Heart right ventricle (tissue), 16 donors: ENCODE results near the gene MMP28. TPM values are rescaled to one million over a fixed set of nuclear protein-coding genes. Genes with fewer than 3 reads are reported as not detected.

Source experiments
- ATAC-seq, 8 donors: fragments of 200-7000 bp; cut with Tn5 transposase; one replicate each; pipeline ENCODE4 v1.9.1; 2020; ENCODE audit warnings: mild to moderate bottlenecking in 8 of 8, moderate library complexity in 8 of 8, moderate number of reproducible peaks in 1 of 8
- DNase-seq, 2 donors: peaks; one replicate each; pipeline ENCODE4 v3.0.0-alpha.2; 2020
- H3K27ac ChIP-seq, 10 donors: fragments of 200-600 bp; sonication (generic) in 2 of 10; one replicate each; pipeline versions ENCODE4 v1.5.0 to v1.8.0; 2020 to 2022; ENCODE audit warnings: mild to moderate bottlenecking in 3 of 10
- H3K27me3 ChIP-seq, 7 donors: fragments of 200-600 bp; one replicate each; pipeline ENCODE4 v1.8.0; 2021 to 2022; ENCODE audit warnings: mild to moderate bottlenecking in 2 of 7
- H3K36me3 ChIP-seq, 9 donors: fragments of 200-600 bp; sonication (generic) in 1 of 9; one replicate each; pipeline versions ENCODE4 v1.5.0 to v1.8.0; 2020 to 2022; ENCODE audit warnings: mild to moderate bottlenecking in 2 of 9
- H3K4me1 ChIP-seq, 9 donors: fragments of 200-600 bp; sonication (generic) in 1 of 9; one replicate each; pipeline versions ENCODE4 v1.5.0 to v1.8.0; 2020 to 2022; ENCODE audit warnings: mild to moderate bottlenecking in 4 of 9
- H3K4me3 ChIP-seq, 10 donors: fragments of 200-600 bp; sonication (generic) in 2 of 10; one replicate each; pipeline versions ENCODE4 v1.5.0 to v1.8.0; 2020 to 2022; ENCODE audit warnings: mild to moderate bottlenecking in 7 of 10, moderate library complexity in 2 of 10
- H3K9me3 ChIP-seq, 11 donors: fragments of 200-600 bp in 10 of 11; sonication (generic) in 2 of 11; one replicate each; pipeline versions ENCODE4 v1.5.0 to v1.8.0; 2013 to 2022; ENCODE audit warnings: mild to moderate bottlenecking in 2 of 11, control low read depth in 1 of 11, moderate library complexity in 1 of 11
- WGBS, 2 donors: extraction: QIAGEN DNeasy Blood & Tissue Kit; methylation state at CpG; one replicate each; pipeline ENCODE4 v1.1.7; 2013; ENCODE audit warnings: inconsistent platforms in 1 of 2; 5-methylcytosine and 5-hydroxymethylcytosine counted together
- intact Hi-C, 10 donors: fragments of 100-400 bp; cut with DNase I; formaldehyde crosslinking; loops; one replicate each; pipeline versions ENCODE4 v1.11.1 to v1.14.2; 2022
- polyA plus RNA-seq, 2 donors: library from polyadenylated mRNA; stranded (reverse); fragments of 200-250 nt; gene quantifications; one replicate each; pipeline ENCODE4 v1.2.3, GENCODE V29; 2013
- total RNA-seq, 10 donors: library from RNA; stranded (reverse); fragmentation: NEBNext Ultra II Directional in 3 of 10; extraction: Animal tissue kit (Norgen Biotek cat#: 25700) in 3 of 10; gene quantifications; one replicate each; pipeline versions ENCODE4 v1.2.1 to v1.2.4, GENCODE V29; 2021 to 2023
- TF ChIP-seq, protein P1 (sequence below), 9 donors: fragments of 200-600 bp; sonication (generic) in 2 of 9; IDR thresholded peaks; one replicate each; pipeline versions ENCODE4 v1.5.0 to v1.8.0; 2021 to 2022; ENCODE audit warnings: antibody characterized with exemption in 9 of 9, mild to moderate bottlenecking in 5 of 9, moderate library complexity in 1 of 9
- donor health status: Arrhythmogenic right ventricular cardiomyopathy.
- donor health status: ischemic (EF 13 %, LVEDD 7.1; RV severe dilation, severe dysfunction).
- donor health status: healthy with polysubstance abuse.
- donor health status: DM: no; HTN: yes; CAD: no.
- donor health status: DM: no; HTN: no; CAD: no.
- donor health status: ischemic (EF 25% LVEDD 6.9; RV normal size, moderate dysfunction).
- donor health status: ischemic (EF 25% LVEDD 5.7; RV mildly dilated, moderate dysfunction).
- donor health status: healthy.
- donor health status: DM: yes; HTN: yes; CAD: no.
- donor health status: Ischemic cardiomyopathy.
- donor health status: ischemic (EF 35%, LVEDD 5.7; RV mildly dilated, moderate dysfunction).
- donor health status: nonischemic (EF 11% LVEDD 7.7; RV severe dilation, severe dysfunction).
- donor health status: DM: yes; HTN: yes; CAD: no.
- donor health status: PGD.
- donor health status: ischemic (EF 29% LVEDD 5.4; RV normal size, mild dysfunction).
- donor health status: nonischemic (EF 23%, LVEDD 6.1; RV moderate dilation, normal function).

Gene MMP28
- total and polyA plus RNA-seq, 12 donors = 1.4 to 7.4 (median 2.3) TPM

DNA sequence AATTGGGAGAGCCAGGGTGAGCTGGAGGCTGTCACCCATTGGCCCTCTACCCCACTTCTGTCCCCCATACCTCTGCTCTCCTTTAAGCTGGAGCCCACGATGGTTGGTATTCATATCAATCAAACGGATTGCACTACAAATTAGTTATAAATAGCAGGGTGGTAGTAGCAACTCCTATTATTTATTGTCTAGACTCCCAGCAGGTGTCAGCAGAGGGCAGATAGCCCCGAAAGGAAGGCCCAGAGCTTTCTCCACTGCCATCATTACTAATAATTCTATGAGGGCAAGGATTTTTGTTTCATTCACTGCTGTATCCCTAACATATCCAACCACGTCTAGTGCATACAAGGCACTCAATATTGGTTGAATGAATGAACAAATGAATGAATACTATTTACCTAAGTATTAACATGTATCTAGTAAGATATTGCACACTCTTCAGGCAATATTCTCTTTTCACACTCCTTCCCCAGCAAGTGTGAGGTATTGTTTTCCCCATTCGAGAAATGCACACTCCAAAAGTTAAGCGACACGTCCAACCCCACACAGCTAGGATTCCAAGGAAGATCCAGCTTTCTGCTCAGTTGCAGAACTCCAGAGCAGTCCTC lies 28.4 kb downstream of the MMP28 start:
- Histone ChIP-seq H3K4me1 (peaks cover 2 to 28% (median 8%) of the 10 kb centered on the region in 9 donors), H3K27me3 (peaks cover 0 to 10% (median 0%) of the 10 kb centered on the region in 7 donors), H3K36me3 (no peaks in the 10 kb centered on the region), H3K27ac (no peak overlapping the region), H3K9me3 (no peaks in the 10 kb centered on the region), H3K4me3 (no peak overlapping the region)
- DNase-seq (peak in 1 of 2 donors; percentile 44), ATAC-seq (peak in 2 of 8 donors; percentile 37 to 50)
- TF ChIP-seq, protein P1, sequence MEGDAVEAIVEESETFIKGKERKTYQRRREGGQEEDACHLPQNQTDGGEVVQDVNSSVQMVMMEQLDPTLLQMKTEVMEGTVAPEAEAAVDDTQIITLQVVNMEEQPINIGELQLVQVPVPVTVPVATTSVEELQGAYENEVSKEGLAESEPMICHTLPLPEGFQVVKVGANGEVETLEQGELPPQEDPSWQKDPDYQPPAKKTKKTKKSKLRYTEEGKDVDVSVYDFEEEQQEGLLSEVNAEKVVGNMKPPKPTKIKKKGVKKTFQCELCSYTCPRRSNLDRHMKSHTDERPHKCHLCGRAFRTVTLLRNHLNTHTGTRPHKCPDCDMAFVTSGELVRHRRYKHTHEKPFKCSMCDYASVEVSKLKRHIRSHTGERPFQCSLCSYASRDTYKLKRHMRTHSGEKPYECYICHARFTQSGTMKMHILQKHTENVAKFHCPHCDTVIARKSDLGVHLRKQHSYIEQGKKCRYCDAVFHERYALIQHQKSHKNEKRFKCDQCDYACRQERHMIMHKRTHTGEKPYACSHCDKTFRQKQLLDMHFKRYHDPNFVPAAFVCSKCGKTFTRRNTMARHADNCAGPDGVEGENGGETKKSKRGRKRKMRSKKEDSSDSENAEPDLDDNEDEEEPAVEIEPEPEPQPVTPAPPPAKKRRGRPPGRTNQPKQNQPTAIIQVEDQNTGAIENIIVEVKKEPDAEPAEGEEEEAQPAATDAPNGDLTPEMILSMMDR (IDR thresholded peaks at IDR 0.05) = peak; percentile 19 to 70 (median 58)
- intact Hi-C loops = loop anchor here in 3 of 10 donors (1.0 to 10.0 kb wide), 5 partner anchors 34 to 592 kb away; no protein-coding TSS in a partner anchor
- 46 to 49% methylated on average over 7 of the region's 7 CpGs for WGBS, 2 donors

DNA sequence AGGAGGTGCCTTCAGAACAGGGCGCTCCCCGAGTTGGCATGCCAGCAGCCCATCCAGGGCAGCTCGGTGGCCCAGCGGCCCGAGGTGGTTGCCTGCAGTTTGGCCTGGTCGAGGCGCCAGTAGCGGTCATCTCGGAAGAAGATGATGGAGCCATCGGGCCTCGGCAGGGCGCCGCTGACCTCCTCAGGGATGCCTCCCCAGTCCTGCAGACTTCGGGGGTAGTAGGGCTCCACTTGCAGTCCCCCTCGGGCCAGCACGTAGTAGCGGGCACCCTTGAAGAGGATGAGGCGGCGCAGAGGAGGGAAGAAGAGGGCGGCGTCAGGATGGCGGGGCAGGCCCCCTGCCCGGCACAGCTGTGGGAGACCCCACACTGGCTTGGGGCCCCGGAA lies 29.0 kb downstream of the MMP28 start:
- peak in 1 of 8 donors; percentile 19 for ATAC-seq

DNA sequence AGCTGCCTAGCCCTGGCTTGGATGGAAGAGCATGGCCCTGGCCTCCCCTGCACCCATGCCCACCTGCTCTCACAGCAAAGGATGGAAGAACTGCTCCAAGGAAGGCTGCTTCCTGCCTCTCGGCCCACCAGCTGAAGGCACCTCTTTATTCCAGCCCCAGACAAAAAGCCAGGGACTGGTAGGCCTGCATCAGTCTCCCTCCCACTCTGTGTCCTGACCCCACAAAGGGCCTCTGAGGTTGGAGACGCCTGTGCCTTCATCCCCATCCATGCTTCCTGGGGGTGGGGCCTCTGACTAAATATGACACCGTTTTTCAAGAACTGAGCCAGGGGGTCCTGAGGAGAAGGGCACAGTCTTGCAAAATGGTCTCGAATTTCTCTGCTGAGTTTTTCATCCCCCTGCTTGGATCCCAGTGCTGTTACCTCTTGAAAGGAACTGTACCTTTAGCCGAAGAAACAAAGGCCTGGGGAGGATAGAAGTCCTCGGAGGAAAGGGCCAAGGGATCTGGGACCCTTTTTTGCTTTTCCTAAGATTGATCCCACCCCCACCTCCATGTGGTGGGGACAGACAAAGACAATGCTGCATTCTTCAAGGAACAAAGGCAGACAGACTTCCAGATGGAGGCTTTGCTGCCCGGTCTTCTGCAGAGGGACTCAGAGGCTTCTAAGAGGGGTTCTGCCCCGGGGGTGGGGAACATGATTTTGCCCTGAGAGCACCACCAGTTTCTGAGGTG lies 29.5 kb downstream of the MMP28 start:
- 80 to 83% methylated on average over 8 of the region's 8 CpGs for WGBS, 2 donors
- Histone ChIP-seq H3K27me3 (peaks cover 0 to 10% (median 0%) of the 10 kb centered on the region in 7 donors), H3K4me1 (peaks cover 2 to 28% (median 8%) of the 10 kb centered on the region in 9 donors), H3K4me3 (no peak overlapping the region), H3K36me3 (no peaks in the 10 kb centered on the region), H3K27ac (no peak overlapping the region), H3K9me3 (no peaks in the 10 kb centered on the region)
- no peak for DNase-seq
- TF ChIP-seq, protein P1 (IDR thresholded peaks at IDR 0.05) = no peak
- no peak for ATAC-seq
- intact Hi-C loops = loop anchor here in 5 of 10 donors (2.0 to 10.0 kb wide), 4 partner anchors 35 to 591 kb away; no protein-coding TSS in a partner anchor

More for the DNA sequence above, 29.0 kb downstream of the MMP28 start:
- no peak for DNase-seq
- no peak overlapping the region for H3K4me3 ChIP-seq
- TF ChIP-seq, protein P1 (IDR thresholded peaks at IDR 0.05) = no peak
- peaks cover 2 to 28% (median 8%) of the 10 kb centered on the region in 9 donors for H3K4me1 ChIP-seq
- WGBS, 2 donors = 93 to 94% methylated on average over 24 of the region's 24 CpGs
- intact Hi-C loops = loop anchor here in 3 of 10 donors (2.0 to 10.0 kb wide), 4 partner anchors 34 to 592 kb away; no protein-coding TSS in a partner anchor
- no peak overlapping the region for H3K27ac ChIP-seq
- peaks cover 0 to 10% (median 0%) of the 10 kb centered on the region in 7 donors for H3K27me3 ChIP-seq
- no peaks in the 10 kb centered on the region for H3K36me3 ChIP-seq
- no peaks in the 10 kb centered on the region for H3K9me3 ChIP-seq

DNA sequence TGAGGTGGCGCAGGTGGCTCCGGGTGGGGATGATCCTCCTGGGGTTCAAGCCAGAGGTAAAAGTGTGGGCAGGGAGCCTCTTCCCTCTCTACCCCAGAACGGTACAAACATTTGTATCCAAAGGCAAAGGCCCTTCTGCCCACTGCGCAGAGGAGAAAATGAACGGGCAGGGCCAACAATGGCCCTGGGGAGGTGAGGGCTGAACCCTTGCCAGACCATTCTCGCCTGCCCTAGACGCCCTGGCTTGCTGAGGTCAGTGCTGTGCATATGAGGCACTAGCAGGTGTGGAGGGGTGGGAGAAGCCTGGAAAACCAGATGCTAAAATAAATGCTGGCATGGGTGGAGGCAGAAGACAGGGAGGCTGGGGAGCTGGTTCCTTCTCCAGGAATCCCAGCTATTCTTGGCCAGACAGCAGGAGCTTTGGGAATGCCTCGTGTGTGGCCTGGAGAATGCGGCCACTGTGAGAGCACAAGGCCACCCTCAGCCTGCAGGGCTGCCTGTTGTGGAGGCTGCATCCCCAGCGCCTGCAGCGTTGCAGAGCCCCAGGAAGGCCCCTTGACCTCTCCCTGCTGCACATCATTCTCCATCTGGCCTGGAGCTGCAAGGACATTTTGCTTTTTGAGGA lies 30.2 kb downstream of the MMP28 start:
- DNase-seq = no peak
- H3K4me3 ChIP-seq = no peak overlapping the region
- no peaks in the 10 kb centered on the region for H3K36me3 ChIP-seq
- no peaks in the 10 kb centered on the region for H3K9me3 ChIP-seq
- no peak overlapping the region for H3K27ac ChIP-seq
- WGBS, 2 donors = 69 to 71% methylated on average over 11 of the region's 11 CpGs
- intact Hi-C loops = loop anchor here in 4 of 10 donors (2.0 to 10.0 kb wide), 3 partner anchors 37 to 590 kb away; no protein-coding TSS in a partner anchor
- no peak for ATAC-seq
- peaks cover 2 to 28% (median 8%) of the 10 kb centered on the region in 9 donors for H3K4me1 ChIP-seq
- TF ChIP-seq, protein P1 (IDR thresholded peaks at IDR 0.05) = no peak
- H3K27me3 ChIP-seq = peaks cover 0 to 10% (median 0%) of the 10 kb centered on the region in 7 donors
